ENCODE data around the gene RTCA. TPM values are rescaled to one million over a fixed set of nuclear protein-coding genes. Genes with fewer than 3 reads are reported as not detected.

The RTCA gene
- total RNA-seq, 4 donors from 2014 or later, result 13.6 to 29.0 (median 21.1) TPM

- 95 to 100% methylated on average over 3 of the region's 3 CpGs for WGBS, 2 donors
- H3K4me1 ChIP-seq, result no peaks in the 10 kb centered on the region
- TF ChIP-seq POLR2A (IDR thresholded peaks at IDR 0.05), result no peak
- TF ChIP-seq, protein P1, sequence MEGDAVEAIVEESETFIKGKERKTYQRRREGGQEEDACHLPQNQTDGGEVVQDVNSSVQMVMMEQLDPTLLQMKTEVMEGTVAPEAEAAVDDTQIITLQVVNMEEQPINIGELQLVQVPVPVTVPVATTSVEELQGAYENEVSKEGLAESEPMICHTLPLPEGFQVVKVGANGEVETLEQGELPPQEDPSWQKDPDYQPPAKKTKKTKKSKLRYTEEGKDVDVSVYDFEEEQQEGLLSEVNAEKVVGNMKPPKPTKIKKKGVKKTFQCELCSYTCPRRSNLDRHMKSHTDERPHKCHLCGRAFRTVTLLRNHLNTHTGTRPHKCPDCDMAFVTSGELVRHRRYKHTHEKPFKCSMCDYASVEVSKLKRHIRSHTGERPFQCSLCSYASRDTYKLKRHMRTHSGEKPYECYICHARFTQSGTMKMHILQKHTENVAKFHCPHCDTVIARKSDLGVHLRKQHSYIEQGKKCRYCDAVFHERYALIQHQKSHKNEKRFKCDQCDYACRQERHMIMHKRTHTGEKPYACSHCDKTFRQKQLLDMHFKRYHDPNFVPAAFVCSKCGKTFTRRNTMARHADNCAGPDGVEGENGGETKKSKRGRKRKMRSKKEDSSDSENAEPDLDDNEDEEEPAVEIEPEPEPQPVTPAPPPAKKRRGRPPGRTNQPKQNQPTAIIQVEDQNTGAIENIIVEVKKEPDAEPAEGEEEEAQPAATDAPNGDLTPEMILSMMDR (IDR thresholded peaks at IDR 0.05), result no peak
- DNase-seq, result no peak
- H3K27ac ChIP-seq, result no peak overlapping the region
- no peaks in the 10 kb centered on the region for H3K36me3 ChIP-seq
- intact Hi-C loops (cut with DNase I), result no loop called here
- no peaks in the 10 kb centered on the region for H3K27me3 ChIP-seq
- H3K9me3 ChIP-seq, result no peaks in the 10 kb centered on the region
- no peak overlapping the region for H3K4me3 ChIP-seq (replicated peaks in 1 of 3)
These were observed 28.9 kb upstream of the RTCA start for GRCh38 chr1:100237091-100237490.

DNA sequence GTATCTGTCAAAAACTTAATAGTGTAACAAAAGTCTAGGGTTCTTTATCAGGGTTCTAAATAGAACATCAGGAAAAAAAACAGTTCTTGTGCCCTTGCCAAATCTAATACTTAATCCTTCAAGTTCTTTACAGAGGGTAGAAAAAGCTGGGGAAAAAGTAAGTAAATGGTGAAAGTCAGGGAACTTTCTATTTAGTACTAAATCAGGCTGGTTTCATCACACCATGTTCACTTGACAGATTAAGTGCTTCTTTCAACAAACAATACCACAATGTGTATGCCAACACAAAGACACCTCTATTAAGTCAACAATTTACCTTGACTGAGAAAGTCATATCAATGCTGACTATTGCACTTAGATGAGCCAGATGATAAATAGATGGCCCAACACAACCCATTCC, 26.1 kb upstream of the RTCA start:
- H3K27ac ChIP-seq, result no peak overlapping the region
- H3K36me3 ChIP-seq, result no peaks in the 10 kb centered on the region
- intact Hi-C loops (cut with DNase I), result no loop called here
- TF ChIP-seq, protein P1 (IDR thresholded peaks at IDR 0.05), result no peak
- no peak for TF ChIP-seq POLR2A (IDR thresholded peaks at IDR 0.05)
- H3K4me3 ChIP-seq (replicated peaks in 1 of 3), result no peak overlapping the region
- no peaks in the 10 kb centered on the region for H3K4me1 ChIP-seq
- DNase-seq, result no peak
- H3K27me3 ChIP-seq, result no peaks in the 10 kb centered on the region
- no peaks in the 10 kb centered on the region for H3K9me3 ChIP-seq

GRCh38 chr1:100240631-100241030, 25.4 kb upstream of the RTCA start:
- intact Hi-C loops (cut with DNase I), result no loop called here
- Histone ChIP-seq H3K27ac (no peak overlapping the region), H3K4me1 (no peaks in the 10 kb centered on the region), H3K36me3 (no peaks in the 10 kb centered on the region), H3K4me3 (replicated peaks in 1 of 3) (no peak overlapping the region), H3K27me3 (no peaks in the 10 kb centered on the region), H3K9me3 (no peaks in the 10 kb centered on the region)
- 87 to 91% methylated on average over 4 of the region's 4 CpGs for WGBS, 2 donors
- no peak for DNase-seq
- no peak for TF ChIP-seq POLR2A (IDR thresholded peaks at IDR 0.05)
- TF ChIP-seq, protein P1 (IDR thresholded peaks at IDR 0.05), result no peak

- intact Hi-C loops (cut with DNase I), result no loop called here
- Histone ChIP-seq H3K36me3 (no peaks in the 10 kb centered on the region), H3K9me3 (no peaks in the 10 kb centered on the region), H3K4me1 (peaks cover 6 to 8% of the 10 kb centered on the region in 2 donors), H3K4me3 (replicated peaks in 1 of 3) (no peak overlapping the region), H3K27me3 (no peaks in the 10 kb centered on the region), H3K27ac (no peak overlapping the region)
- no peak for DNase-seq
- TF ChIP-seq, protein P1 (IDR thresholded peaks at IDR 0.05), result no peak
- no peak for TF ChIP-seq POLR2A (IDR thresholded peaks at IDR 0.05)
- WGBS, 2 donors, result 84 to 85% methylated on average over 4 of the region's 4 CpGs
These were observed 19.3 kb upstream of the RTCA start for GRCh38 chr1:100246738-100247137.

- TF ChIP-seq POLR2A (IDR thresholded peaks at IDR 0.05), result no peak
- TF ChIP-seq, protein P1 (IDR thresholded peaks at IDR 0.05), result no peak
- peak overlapping the region; percentile 67 to 74 (median 69) for H3K4me3 ChIP-seq (replicated peaks in 1 of 3)
- H3K36me3 ChIP-seq, result no peaks in the 10 kb centered on the region
- peaks cover 6 to 8% of the 10 kb centered on the region in 2 donors for H3K4me1 ChIP-seq
- no peaks in the 10 kb centered on the region for H3K27me3 ChIP-seq
- DNase-seq, result no peak
- H3K9me3 ChIP-seq, result no peaks in the 10 kb centered on the region
- peak overlapping the region; percentile 64 to 87 (median 81) for H3K27ac ChIP-seq
- intact Hi-C loops (cut with DNase I), result no loop called here
- 1 to 2% methylated on average over 12 of the region's 12 CpGs for WGBS, 2 donors
These were observed 16.9 kb upstream of the RTCA start for GRCh38 chr1:100249155-100249536.
